Cerebellar cortex (tissue), 1 donor: ENCODE data around the gene CFAP100.

Experiments used
- DNase-seq: peaks from one replicate; pipeline ENCODE4 v3.0.0-alpha.2; 2015; ENCODE audit warnings: low spot score

CFAP100 gene

DNA sequence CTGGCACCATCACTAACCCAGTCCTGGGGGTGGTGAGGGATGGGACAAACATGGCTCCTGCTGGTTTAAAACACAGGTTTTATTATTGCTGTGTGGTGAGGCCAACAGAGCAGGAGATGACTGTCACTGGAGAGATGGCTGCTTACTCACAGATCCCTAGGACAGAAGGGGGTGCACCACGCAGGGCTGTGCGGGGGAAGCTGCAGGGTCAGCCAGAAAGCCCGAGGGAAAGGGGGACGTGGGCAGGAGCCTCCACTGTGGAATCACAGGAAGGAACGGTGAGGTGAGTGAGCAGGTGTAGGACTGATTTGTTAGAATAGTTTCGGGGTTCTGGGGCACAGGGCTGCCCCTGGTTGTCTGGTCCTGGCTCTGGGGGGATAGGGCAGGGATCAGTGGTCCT lies 7.5 kb downstream of the CFAP100 start:
- no peak for DNase-seq

DNA sequence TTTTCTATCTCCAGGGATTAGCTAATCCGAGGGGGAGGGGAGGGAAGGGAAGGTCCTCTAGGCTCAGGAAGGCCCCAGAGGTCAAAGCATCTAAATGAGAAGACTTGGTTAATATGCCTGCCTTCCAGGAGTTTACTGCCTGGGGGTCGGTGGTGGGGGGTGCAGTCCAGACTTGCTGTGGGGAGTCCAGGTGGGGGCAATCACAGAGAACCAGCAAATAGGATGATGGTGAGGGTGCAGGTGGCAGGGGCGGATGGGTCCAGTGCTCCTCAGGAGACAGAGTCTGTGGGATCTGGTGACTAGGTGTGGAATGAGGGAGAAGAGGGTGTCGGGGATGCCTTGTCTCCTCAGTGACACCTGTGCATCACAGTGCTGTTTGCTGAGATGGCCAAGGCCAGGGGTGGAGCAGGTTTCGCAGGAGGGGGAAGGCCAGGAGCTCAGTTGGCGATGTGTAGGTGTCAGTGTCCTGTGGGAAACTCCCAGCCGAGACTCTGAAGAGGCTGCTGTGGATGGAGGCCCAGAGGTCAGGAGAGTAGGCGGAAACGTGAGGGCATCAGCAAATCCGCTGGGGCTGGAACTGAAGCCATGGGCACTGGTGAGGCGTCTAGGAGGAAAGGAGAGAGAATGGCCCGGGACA lies 8.1 kb downstream of the CFAP100 start:
- no peak for DNase-seq

DNA sequence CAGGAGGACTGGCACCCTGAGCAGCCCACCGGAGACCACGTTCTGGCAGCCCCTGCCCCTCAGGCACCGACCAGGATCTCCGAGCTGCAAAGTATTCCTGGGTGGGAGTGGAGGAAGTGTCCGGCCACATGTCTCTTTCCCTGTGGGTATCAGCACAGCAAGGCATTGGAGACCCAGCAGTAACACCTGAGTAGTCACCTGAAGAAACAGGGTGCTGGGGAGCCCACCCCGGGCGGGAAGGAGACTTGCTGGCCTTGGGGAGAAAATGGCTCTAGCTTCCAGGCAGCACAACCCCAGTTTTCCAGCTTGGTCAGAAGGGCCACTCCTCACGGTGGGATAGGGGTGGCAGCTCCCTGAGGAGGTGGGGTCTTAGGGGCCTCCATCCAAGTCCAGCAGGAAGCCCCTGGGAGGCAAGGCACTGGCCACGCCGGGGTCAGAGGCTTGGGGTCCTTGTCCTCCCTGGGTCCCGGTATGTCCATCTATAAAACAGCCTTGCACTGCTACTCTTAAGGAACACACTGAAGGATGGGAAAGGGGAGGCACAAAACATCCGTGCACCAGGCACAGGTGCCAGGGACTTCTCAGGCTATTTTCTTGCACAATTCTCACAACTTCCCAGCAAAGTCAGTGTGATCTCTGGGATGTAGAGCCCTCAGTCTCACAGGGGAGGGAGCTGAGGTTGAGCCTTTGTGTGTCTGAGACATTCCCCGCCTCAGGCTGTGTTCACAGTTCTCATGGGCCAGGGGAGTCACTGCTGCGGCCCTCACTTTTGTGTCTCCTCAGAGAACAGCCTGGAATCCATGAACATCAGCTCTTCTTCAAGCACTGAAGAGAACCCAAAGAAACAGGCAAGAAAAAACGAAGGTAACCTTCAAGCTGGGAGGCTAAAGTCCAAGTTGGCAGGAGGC lies 11.9 kb downstream of the CFAP100 start:
- no peak for DNase-seq

DNA sequence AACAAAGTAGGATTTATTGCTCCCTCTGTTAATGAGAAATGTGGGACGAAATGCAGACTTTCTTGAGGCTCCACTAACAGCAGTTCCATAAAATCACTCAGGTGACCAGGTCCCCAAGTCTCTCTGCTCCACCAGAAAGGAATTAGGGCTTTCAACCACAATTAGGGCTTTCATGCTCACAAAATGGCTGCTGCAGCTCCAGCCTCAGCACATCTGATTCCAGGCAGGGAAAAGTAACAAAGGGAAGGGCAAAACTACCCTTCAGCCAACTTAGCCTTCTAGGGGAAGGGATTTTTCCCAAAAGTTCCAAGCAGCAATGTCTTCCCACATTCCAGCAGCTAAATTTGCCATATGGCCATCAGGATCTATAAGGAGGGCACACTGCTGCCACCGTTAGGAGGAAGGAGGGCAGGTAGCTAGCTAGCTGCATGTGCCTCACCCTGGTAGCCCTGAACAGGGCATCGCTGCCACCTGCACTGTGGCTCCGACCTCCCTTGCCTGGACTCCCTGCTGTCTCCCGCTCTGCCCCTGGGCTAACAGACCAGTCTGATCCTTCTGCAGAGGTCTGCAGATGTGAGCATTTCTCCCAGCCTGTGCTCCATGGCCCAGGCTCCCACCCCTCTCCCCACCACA lies 12.8 kb downstream of the CFAP100 start:
- no peak for DNase-seq

DNA sequence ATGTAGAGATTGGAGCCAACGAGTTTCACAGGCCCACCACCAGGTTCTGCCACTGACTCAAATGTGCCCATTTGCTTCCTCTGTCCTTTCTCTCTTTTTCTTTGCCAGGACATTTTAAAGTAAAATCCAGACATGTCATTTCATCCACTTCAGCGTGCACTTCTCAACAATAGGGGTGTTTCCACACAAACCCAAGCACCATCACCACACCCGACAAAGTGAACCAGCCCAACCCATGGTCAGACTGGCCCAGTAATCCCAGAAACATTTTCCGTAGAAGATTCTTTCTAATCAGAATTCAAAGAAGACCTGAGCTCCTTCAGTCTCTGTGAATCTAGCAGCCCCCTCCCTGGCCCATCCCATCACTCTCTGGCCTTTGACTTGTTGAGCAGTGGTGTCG lies 13.4 kb downstream of the CFAP100 start:
- no peak for DNase-seq

DNA sequence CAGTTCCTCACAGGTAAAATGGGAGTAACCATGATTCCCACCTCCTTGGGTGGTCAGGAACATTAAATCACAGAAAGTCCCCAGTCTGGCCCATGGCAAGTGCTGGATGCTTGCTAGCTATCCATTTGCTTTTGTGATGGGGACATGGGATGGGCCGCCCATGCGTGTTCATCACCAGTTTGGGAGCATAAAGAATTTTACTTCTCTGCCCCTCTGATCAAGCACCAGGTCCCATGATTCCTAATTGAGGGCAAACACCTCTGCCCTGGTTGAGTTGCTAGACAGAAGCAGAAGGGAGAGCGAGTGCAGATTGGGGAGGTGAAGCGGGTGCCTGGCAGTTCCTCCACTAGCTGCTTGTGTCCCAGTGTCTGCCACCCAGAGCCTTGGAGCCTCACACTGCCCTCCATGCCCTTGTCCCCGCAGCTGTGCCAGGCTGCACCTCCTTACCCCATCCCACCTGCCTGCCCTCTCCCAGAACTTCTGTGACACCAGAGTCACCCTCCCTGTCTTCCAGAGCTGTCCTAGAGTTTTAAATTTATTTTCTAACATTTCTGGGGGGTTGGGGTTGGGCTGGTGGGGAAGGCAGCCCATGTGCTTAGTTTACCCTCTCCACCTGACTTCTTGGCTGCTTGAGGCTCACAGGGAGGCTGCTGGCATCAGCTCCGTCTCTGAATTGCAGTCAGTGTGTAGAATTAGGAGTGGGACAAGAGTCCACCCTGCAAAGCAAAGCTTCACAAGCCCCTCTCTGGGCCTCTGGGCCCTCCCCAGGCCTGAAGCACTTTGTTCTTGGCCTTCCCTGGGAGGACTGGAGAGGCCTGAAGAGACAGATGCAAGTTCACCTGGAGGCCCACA lies 18.4 kb downstream of the CFAP100 start:
- no peak for DNase-seq

DNA sequence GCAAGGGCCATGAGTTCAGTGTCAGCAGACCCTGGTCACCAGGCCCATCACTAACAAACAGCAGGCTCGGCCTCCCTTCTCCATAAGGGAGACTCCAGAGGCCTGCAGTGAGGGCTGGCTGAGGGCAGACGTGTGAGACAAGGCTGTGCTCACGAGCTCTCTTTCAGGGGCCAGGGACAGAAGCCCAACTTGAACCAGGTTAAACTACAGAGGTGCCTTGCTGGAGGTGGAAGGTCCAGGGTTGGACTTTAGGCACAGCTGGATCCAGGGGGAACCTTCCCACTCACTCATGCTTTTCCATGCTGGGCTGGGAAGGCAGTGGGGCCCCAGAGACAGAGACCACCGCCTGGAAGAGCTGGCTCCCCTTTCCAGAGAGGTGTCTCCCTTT lies 19.0 kb downstream of the CFAP100 start:
- DNase-seq = no peak

DNA sequence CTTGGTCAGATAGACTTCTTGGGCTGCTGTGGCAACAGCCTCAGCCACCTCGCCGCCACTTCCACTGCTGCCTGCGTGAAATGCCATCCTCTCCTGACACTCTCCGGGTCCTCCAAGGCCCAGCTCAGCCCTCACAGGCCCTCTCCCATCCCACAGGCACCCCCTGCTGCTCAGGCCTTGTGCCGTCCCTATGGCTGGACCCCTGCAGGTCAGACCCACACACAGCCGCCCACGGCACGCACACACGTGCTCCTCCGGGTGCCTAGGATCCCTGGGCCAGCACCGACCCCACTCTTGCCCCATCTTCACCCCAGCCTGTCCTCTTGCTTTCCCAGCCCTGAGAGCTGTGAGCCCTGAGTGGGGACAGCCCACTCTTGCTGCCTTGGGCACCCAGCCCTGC lies 19.7 kb downstream of the CFAP100 start:
- DNase-seq = no peak

DNA sequence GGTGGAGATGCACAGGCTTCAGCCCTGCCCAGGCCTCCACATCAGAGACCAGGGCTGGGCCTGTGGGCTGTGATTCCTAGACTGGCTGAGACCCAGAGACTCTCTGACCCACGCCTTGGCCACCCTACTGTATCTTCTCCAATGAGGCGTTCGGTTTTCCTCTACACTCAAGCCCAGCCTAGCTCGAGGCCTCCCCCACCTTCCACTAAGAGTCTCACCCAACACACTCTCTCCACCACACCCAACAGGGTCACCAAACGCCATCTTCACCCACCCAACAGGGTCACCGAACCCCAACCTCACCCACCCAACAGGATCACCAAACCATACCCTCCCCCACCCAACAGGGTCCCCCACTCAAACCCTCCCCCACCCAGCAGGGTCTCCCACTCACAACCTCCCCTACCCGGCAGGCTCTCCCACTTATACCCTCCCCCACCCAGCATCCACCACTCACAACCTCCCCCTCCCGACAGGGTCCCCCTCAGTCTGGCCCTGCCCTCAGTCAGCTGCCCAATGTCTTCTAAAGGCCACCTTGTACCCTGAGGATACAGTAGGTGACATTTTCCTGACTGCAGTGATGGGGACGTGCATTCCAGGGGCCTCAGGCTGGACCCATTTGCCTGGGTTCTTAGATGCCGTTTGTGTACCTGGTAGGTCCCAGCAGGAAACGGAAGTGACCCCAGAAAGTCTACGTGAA lies 20.4 kb downstream of the CFAP100 start:
- DNase-seq = no peak

DNA sequence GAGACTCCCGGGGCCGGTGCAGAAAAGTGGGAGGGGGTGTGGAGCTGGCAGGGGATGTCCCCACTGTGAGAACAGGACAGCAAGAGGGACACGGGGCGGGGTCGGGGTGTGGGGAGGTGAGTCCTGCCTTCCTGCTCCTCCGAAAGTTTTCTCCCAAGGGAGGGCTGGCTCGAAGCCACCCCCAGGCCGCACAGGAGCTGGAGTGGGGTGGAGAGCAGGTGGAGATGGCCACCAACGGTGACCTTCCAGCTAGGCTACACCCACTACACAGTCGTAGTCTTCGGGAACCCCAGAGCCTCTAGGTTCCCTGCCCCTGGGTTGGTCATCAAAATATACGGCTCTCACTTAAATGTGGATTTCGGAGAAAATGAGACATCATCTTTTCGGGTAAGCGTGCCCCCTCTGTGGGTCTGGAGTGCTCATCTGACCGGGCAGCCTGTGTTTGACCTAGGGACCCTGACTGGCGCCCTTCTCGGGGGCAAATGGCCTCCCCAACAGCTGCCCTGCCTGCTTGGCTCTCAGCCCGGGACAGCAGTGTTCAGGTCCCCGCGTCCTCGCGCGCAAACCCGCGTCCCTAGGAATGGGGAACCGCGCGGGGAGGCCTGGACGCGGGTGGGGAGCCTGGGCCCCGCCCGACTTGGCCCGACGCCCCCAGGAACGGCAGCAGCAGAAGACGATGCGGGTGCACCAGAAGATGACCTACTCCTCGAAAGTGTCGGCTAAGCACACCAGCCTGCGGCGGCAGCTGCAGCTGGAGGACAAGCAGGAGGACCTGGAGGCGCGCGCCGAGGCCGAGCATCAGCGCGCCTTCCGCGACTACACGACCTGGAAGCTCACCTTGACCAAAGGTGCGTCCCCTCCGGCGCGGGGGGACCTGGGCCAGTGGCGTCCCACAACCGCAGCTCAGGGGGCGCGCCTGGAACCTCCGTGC lies 21.2 kb downstream of the CFAP100 start:
- DNase-seq = no peak

DNA sequence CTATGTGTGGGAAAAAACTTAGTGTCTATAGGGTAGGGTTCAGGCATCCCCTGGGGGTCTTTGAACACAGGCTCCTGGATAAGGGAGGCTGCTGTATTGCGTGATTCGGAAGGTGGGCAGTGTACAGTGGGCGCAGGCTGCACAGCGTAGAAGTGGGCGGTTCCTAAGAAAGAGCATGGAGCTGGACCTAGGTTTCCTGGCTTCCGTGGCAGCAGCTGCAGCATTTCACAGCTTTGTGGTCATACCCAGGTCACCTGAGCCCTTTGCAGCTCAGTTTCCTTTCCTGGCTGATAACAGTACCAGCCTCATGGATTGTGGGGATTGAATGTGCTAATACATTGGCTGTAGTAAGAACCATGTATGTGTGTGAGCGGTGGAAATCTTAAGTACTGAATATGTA lies 22.2 kb downstream of the CFAP100 start:
- DNase-seq = no peak

DNA sequence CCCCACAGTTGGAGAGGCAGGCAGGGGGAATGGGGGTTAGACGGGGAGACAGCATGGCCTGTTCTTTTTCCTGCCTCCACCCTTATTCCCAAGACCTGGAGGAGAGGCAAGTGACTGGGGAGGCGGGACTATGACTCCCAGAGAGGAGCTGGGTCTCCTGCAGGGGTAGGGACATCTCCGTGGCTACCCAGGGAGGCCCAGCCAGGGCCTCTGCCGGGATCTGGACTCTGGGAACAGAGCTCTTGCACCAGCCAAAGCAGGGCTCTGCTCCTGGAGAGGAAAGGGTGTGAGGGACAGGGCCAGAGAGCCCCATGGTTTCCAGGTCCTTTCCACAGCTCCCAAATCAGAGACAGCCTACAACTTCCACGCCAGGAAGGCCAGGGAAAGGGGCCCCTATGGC lies 22.8 kb downstream of the CFAP100 start:
- no peak for DNase-seq

DNA sequence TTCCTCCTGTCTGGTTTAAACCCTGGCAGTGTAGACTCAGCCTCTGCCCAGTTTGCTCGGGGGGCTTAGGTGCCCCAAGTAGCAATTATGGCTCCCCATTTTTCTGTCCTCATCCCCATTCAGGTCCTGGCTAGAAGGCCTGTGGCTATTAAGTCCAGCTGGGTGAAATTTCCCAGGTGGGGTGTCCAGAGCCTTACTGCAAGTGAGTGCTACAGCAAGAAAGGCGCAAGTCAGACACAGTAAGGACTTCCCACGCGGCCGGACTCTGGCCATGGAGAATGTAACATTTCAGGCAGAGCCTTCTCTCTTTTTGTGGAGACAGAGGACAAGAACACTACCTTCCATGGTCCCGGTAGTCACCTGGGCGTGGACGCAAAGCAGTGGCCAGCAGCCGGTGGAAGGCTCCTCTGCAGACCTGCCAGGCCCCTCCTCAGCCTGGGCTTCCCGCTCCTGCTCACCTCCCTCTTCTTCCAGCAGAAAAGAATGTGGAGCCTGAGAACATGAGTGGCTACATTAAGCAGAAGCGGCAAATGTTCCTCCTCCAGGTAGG lies 23.3 kb downstream of the CFAP100 start:
- no peak for DNase-seq

DNA sequence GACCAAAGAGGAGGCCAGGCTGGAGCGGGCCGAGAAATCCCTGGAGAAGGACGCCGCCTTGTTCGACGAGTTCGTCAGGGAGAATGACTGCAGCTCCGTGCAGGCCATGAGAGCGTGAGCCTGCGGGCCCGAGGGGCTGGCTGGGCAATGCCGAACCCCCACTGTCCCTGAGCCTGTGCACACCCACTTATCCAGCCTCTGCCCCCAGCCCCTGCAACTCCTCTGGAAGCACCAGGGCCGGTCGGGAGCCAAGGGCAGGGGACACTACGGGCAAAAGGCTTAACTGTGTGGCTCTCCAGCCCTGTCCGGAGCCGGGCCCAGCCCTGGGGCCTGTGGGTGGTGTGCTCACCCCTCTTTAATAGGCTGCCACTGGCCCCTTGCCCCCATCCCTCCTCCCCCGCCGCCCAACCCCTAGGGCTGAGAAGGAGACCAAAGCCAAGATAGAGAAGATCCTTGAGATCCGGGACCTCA lies 24.0 kb downstream of the CFAP100 start:
- DNase-seq = no peak

DNA sequence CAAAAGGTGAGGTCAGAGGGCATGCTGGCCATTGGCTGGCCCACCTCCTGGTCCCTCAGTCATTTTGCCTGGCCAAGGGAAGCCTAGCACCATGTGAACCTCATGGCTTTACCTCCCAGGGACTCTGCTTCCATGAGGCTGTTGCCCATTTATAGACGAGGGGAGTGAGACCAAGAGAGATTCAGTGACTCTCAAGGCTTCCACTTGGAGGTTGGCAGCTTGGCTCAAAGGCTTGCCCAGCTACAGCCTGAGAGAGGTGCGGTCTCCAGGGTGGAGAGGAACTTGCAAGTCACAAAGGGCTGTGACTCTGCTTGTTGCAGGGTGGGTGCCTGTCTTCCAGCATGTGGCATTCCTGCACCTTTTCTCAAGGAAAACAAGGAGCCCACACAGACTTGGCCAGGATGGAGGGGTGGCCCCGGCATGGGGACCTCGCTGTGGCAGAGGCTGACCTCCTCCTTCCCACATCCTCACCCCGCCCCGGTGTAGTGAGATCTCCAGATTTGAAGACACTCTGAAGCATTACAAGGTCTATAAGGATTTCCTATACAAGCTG lies 24.5 kb downstream of the CFAP100 start:
- no peak for DNase-seq

DNA sequence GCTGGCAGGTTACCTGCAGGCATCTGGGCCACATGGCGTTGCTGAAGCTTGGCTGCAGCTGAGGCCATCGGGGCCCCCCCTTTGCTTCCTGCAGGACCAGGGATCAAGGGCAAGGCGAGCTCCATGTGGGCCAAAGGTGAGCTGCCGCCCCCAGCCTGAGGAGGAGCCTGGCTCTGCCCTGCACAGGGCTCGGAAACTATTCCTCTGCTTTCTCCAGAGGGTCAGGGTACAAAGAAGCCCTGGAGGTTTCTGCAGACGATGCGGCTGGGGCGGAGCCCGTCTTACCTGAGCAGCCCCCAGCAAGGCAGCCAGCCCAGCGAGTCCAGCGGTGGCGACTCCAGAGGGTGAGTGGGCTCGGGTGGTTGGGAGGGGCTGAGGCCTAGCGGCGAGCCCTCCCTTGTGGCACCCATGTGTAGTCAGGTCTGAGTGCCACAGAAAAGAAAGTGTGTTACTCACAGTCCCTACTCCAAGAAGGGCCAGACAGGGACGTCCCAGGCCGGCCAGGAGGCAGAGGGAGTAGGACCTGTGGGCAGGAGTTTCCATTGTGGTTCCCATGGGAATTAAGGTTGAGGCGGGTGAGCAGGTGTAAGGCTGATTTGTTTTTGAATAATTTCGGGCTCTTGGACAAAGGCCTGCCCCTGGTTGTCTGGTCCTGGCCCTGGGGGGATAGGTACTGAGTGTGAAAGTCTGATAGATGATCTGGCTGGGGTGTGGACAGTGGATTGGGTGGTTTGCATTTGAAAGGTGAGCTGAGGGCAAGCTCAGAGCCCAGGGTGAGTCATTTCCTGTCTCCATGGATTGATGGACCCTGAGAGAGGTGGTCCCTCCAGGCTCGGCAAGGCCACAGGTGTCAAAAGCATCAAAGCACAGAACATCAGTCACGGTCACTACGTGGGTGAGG lies 25.4 kb downstream of the CFAP100 start:
- no peak for DNase-seq

DNA sequence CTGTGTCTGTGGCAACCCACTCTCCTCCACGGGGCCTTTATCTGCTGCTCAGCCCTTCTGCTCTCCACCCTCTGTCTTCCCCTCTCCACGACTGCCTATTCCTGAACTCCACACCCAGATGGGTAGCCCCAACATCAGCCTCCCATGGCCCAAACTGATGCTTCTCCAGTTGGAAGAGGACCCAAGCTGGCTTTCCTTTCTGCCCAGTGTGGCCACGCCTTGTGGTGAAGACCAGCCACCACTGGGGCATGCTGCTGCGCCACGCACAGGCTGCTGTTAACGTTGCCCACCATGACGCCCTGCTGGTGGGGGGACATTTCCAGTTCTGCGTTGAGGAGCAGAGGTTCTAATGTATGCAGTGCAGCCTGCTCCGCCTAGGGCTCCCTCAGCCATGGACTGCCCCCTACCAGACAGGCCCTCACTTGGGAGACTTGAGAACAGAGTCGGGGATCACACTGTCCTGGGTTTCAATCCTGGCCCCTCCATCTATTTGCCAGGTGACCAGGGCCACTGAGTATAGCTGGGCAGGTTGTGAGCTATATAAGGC lies 26.9 kb downstream of the CFAP100 start:
- DNase-seq = no peak

DNA sequence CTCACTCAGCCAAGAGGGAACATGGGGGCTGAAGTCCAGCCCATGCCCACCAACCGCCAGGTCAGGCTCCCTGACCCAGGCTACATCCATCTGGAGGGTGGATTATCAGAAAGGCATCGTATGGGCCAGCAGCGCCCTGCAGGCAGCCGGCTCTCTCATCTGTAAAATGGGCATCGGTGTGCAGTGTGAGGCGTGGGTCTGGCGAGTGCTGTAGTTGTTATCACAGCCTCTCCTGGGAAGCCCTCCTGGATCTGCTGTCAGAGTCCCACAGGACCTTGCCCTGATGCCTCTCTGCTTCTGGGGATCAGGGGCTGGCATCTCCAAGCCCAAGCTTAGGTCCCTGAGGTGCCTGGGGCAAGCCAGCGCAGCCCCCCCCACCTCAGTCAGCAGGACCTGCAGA lies 27.4 kb downstream of the CFAP100 start:
- no peak for DNase-seq
